ENCODE data around the gene UBE2R2.

Gene UBE2R2

GRCh38 chr9:33921967-33922895 lies 105.3 kb downstream of the UBE2R2 start:
- no peak for DNase-seq (ENCODE audit: low spot score)
- Histone ChIP-seq H3K27ac (no peak overlapping the region), H3K4me3 (no peak overlapping the region)
- TF ChIP-seq CTCF (IDR thresholded peaks at IDR 0.05) = no peak

- Histone ChIP-seq H3K27ac (no peak overlapping the region), H3K4me3 (no peak overlapping the region)
- no peak for DNase-seq (ENCODE audit: low spot score)
- no peak for TF ChIP-seq CTCF (IDR thresholded peaks at IDR 0.05)
These were observed 106.1 kb downstream of the UBE2R2 start for GRCh38 chr9:33923079-33923478.

- no peak for TF ChIP-seq CTCF (IDR thresholded peaks at IDR 0.05)
- DNase-seq (ENCODE audit: low spot score) = no peak
- no peak overlapping the region for H3K4me3 ChIP-seq
- no peak overlapping the region for H3K27ac ChIP-seq
These were observed 107.2 kb downstream of the UBE2R2 start for GRCh38 chr9:33923998-33924701.

- no peak overlapping the region for H3K4me3 ChIP-seq
- TF ChIP-seq CTCF (IDR thresholded peaks at IDR 0.05) = peak; percentile 39
- H3K27ac ChIP-seq = peak overlapping the region in 1 of 2 donors; percentile 11
- no peak for DNase-seq (ENCODE audit: low spot score)
These were observed 108.2 kb downstream of the UBE2R2 start for GRCh38 chr9:33924978-33925797.

- no peak for DNase-seq (ENCODE audit: low spot score)
- no peak for TF ChIP-seq CTCF (IDR thresholded peaks at IDR 0.05)
- Histone ChIP-seq H3K4me3 (no peak overlapping the region), H3K27ac (no peak overlapping the region)
These were observed 110.0 kb downstream of the UBE2R2 start for GRCh38 chr9:33926746-33927485.

- TF ChIP-seq CTCF (IDR thresholded peaks at IDR 0.05) = no peak
- DNase-seq (ENCODE audit: low spot score) = no peak
- Histone ChIP-seq H3K27ac (no peak overlapping the region), H3K4me3 (no peak overlapping the region)
These were observed 110.7 kb downstream of the UBE2R2 start for GRCh38 chr9:33927694-33928093.

All from coronary artery (tissue), 2 donors.